H1 (cell line): ENCODE results near the gene SRGAP3. TPM values are rescaled to one million over a fixed set of nuclear protein-coding genes. Genes with fewer than 3 reads are reported as not detected.

Experiments used
- CTCF ChIA-PET: fragments of 300-600 bp; sonication (Branson Sonifier 250); formaldehyde crosslinking; loops from one replicate; lab custom pipeline; 2021; ENCODE audit not compliant: partially characterized antibody; lab: Charles Lee
- POLR2A ChIA-PET: fragments of 300-600 bp; sonication (Branson Sonifier 250); formaldehyde crosslinking; loops from one replicate; lab custom pipeline; 2021; ENCODE audit warnings: inconsistent platforms; ENCODE audit not compliant: partially characterized antibody; lab: Charles Lee
- DNase-seq, 2 experiments: peaks; one replicate each; pipeline versions ENCODE4 v3.0.0 to v3.0.0-alpha.2; 2010 to 2022; ENCODE audit warnings: low spot score in 2 of 2, low read depth in 1 of 2, mixed read lengths in 1 of 2
- FAIRE-seq: peaks from 2 replicates; lab custom pipeline; 2011; peaks lifted over from hg19 to GRCh38; lab: Jason Lieb, UNC
- H2AFZ ChIP-seq: 2 replicates; pipeline ENCODE4 v1.8.1; 2012; ENCODE audit warnings: low read length, inconsistent platforms
- H2AK5ac ChIP-seq: 2 replicates; pipeline ENCODE4 v1.6.1; 2013; ENCODE audit warnings: low read depth, low read length
- H2BK120ac ChIP-seq: replicated peaks from 2 replicates; pipeline ENCODE3; 2013; ENCODE audit warnings: low read depth, low read length, inconsistent platforms
- H2BK12ac ChIP-seq: 2 replicates; pipeline ENCODE4 v1.6.1; 2013; ENCODE audit warnings: low read depth, low read length
- H2BK15ac ChIP-seq: 2 replicates; pipeline ENCODE4 v1.6.1; 2013; ENCODE audit warnings: low read length
- H2BK20ac ChIP-seq: 2 replicates; pipeline ENCODE4 v1.6.1; 2013; ENCODE audit warnings: low read length
- H2BK5ac ChIP-seq: 2 replicates; pipeline ENCODE4 v1.6.1; 2013; ENCODE audit warnings: low read depth, low read length
- H3K14ac ChIP-seq: 2 replicates; pipeline ENCODE4 v1.6.1; 2013; ENCODE audit warnings: inconsistent platforms; ENCODE audit not compliant: insufficient read length
- H3K18ac ChIP-seq: 2 replicates; pipeline ENCODE4 v1.6.1; 2013; ENCODE audit warnings: low read length; ENCODE audit errors: extremely low read depth
- H3K23ac ChIP-seq: 2 replicates; pipeline ENCODE4 v1.6.1; 2013; ENCODE audit warnings: inconsistent platforms; ENCODE audit not compliant: insufficient read length
- H3K23me2 ChIP-seq: 2 replicates; pipeline ENCODE4 v1.6.1; 2013; ENCODE audit warnings: low read depth, low read length
- H3K27ac ChIP-seq: 2 replicates; pipeline ENCODE4 v1.6.1; 2011; ENCODE audit warnings: low read depth, low read length, inconsistent platforms
- H3K27me3 ChIP-seq, 4 experiments: replicated peaks in 1 of 4; 1 replicate in 1 of 4; 2 replicates in 3 of 4; pipeline versions ENCODE4 v1.6.1 to v1.8.1; 2011 to 2013; ENCODE audit warnings: low read length in 3 of 4, mild to moderate bottlenecking in 3 of 4, inconsistent platforms in 2 of 4, mixed read lengths in 2 of 4, moderate library complexity in 1 of 4; ENCODE audit not compliant: control insufficient read depth in 3 of 4, insufficient read depth in 3 of 4; ENCODE audit errors: extremely low read depth in 1 of 4
- H3K36me3 ChIP-seq, 4 experiments: 2 replicates each; pipeline versions ENCODE4 v1.6.1 to v1.8.1; 2011 to 2013; ENCODE audit warnings: mild to moderate bottlenecking in 4 of 4, low read length in 3 of 4, moderate library complexity in 2 of 4, control low read depth in 1 of 4, inconsistent platforms in 1 of 4; ENCODE audit not compliant: insufficient read depth in 4 of 4, control insufficient read depth in 2 of 4
- H3K4ac ChIP-seq: replicated peaks from 2 replicates; pipeline ENCODE3; 2013; ENCODE audit warnings: low read length, low read depth, mixed read lengths, inconsistent platforms; ENCODE audit not compliant: insufficient read length
- H3K4me1 ChIP-seq, 4 experiments: replicated peaks in 1 of 4; 1 replicate in 1 of 4; 2 replicates in 3 of 4; pipeline versions ENCODE4 v1.6.1 to v1.8.1; 2011 to 2013; ENCODE audit warnings: low read length in 3 of 4, inconsistent platforms in 2 of 4, mixed read lengths in 1 of 4; ENCODE audit not compliant: insufficient read depth in 4 of 4, control insufficient read depth in 3 of 4
- H3K4me2 ChIP-seq, 2 experiments: 2 replicates each; pipeline versions ENCODE4 v1.6.1 to v1.8.1; 2011 to 2013; ENCODE audit warnings: low read depth in 2 of 2, low read length in 2 of 2, control low read depth in 1 of 2, inconsistent platforms in 1 of 2, mild to moderate bottlenecking in 1 of 2; ENCODE audit not compliant: insufficient read depth in 1 of 2
- H3K4me3 ChIP-seq, 4 experiments: fragments of 200-600, 300-600 bp in 1 of 4; sonication (generic), shearing (Covaris generic), sonication (Bioruptor Twin) in 1 of 4; 2 replicates each; pipeline versions ENCODE4 v1.5.1 to v1.8.1; 2011 to 2016; ENCODE audit warnings: low read length in 4 of 4, low read depth in 3 of 4, control low read depth in 2 of 4, inconsistent platforms in 2 of 4, mild to moderate bottlenecking in 2 of 4, mixed read lengths in 1 of 4, moderate library complexity in 1 of 4; ENCODE audit not compliant: insufficient read depth in 2 of 4; ENCODE audit errors: extremely low read depth in 1 of 4
- H3K56ac ChIP-seq: replicated peaks from 2 replicates; pipeline ENCODE3; 2013; ENCODE audit warnings: low read depth, mild to moderate bottlenecking, mixed read lengths, low read length, inconsistent platforms; ENCODE audit not compliant: insufficient read length
- H3K79me1 ChIP-seq: 2 replicates; pipeline ENCODE4 v1.6.1; 2013; ENCODE audit warnings: low read depth, low read length, control low read depth
- H3K79me2 ChIP-seq, 2 experiments: 2 replicates each; pipeline versions ENCODE4 v1.6.1 to v1.8.1; 2012 to 2013; ENCODE audit warnings: low read length in 2 of 2, mild to moderate bottlenecking in 2 of 2, inconsistent platforms in 1 of 2; ENCODE audit not compliant: insufficient read depth in 2 of 2, control insufficient read depth in 1 of 2
- H3K9ac ChIP-seq, 4 experiments: replicated peaks in 1 of 4; 1 replicate in 1 of 4; 2 replicates in 3 of 4; pipeline versions ENCODE4 v1.6.1 to v1.8.1; 2011 to 2013; ENCODE audit warnings: low read depth in 3 of 4, low read length in 3 of 4, control low read depth in 2 of 4, mild to moderate bottlenecking in 2 of 4, moderate library complexity in 2 of 4, inconsistent platforms in 1 of 4; ENCODE audit errors: extremely low read depth in 1 of 4
- H3K9me3 ChIP-seq, 2 experiments: 2 replicates each; pipeline versions ENCODE4 v1.6.1 to v1.8.1; 2012 to 2013; ENCODE audit warnings: mild to moderate bottlenecking in 2 of 2, moderate library complexity in 2 of 2, control low read depth in 1 of 2, inconsistent platforms in 1 of 2, low read depth in 1 of 2, low read length in 1 of 2, mixed read lengths in 1 of 2; ENCODE audit not compliant: insufficient read depth in 2 of 2
- H4K20me1 ChIP-seq, 2 experiments: replicated peaks in 1 of 2; 2 replicates each; pipeline versions ENCODE3 to v1.8.1; 2011 to 2013; ENCODE audit warnings: inconsistent platforms in 2 of 2, low read length in 2 of 2, mild to moderate bottlenecking in 1 of 2; ENCODE audit not compliant: insufficient read depth in 2 of 2, control insufficient read depth in 1 of 2
- H4K5ac ChIP-seq: 2 replicates; pipeline ENCODE4 v1.6.1; 2013; ENCODE audit warnings: low read length, low read depth, mixed read lengths, inconsistent platforms; ENCODE audit not compliant: insufficient read length
- H4K8ac ChIP-seq: 2 replicates; pipeline ENCODE4 v1.8.0; 2013; ENCODE audit warnings: mild to moderate bottlenecking, moderate library complexity, low read length, inconsistent platforms; ENCODE audit not compliant: insufficient read depth; ENCODE audit errors: extremely low read depth
- H4K91ac ChIP-seq: replicated peaks from 2 replicates; pipeline ENCODE3; 2013; ENCODE audit warnings: low read length, mixed read lengths, inconsistent platforms; ENCODE audit not compliant: insufficient read length
- BACH1 ChIP-seq: IDR thresholded peaks from 2 replicates; pipeline ENCODE4 v1.6.1; 2012; ENCODE audit warnings: low read length, improper control_type of control experiment
- BRCA1 ChIP-seq: IDR thresholded peaks from 2 replicates; pipeline ENCODE4 v1.6.1; 2012; ENCODE audit warnings: low read depth, low read length, improper control_type of control experiment
- JUN ChIP-seq: IDR thresholded peaks from 2 replicates; pipeline ENCODE4 v1.6.1; 2011; ENCODE audit warnings: low read depth, mild to moderate bottlenecking, improper control_type of control experiment, low read length
- NRF1 ChIP-seq: IDR thresholded peaks from 2 replicates; pipeline ENCODE4 v1.6.1; 2011; ENCODE audit warnings: mild to moderate bottlenecking, low read depth, low read length, improper control_type of control experiment
- SIRT6 ChIP-seq: IDR thresholded peaks from one replicate; pipeline ENCODE4 v1.7.1; 2012; ENCODE audit warnings: low read length, inconsistent platforms
- WGBS, 2 experiments: shearing (Covaris generic) in 1 of 2; methylation state at CpG; one replicate each; pipeline versions ENCODE4 v1.1.6 to v1.1.7; 2013 to 2015; ENCODE audit warnings: low lambda C conversion rate in 2 of 2, mixed read lengths in 2 of 2, inconsistent platforms in 1 of 2, low coverage in 1 of 2, missing lambda C conversion rate in 1 of 2; ENCODE audit not compliant: insufficient replicate concordance in 2 of 2, insufficient coverage in 1 of 2, insufficient read length in 1 of 2; ENCODE audit errors: extremely low coverage in 1 of 2, missing lambda C conversion rate in 1 of 2; 5-methylcytosine and 5-hydroxymethylcytosine counted together
- polyA plus RNA-seq, 7 experiments: library from polyadenylated mRNA; depleted of rRNA in 3 of 7; stranded (reverse) in 5 of 7; unstranded in 2 of 7; fragments of >200 nt in 5 of 7; fragments of 200-250 nt in 2 of 7; gene quantifications; 1 replicate in 5 of 7; 2 replicates in 1 of 7; 4 replicates in 1 of 7; pipeline versions ENCODE4 v1.2.1 to v1.2.3, GENCODE V29; 2011 to 2013; ENCODE audit warnings: missing spikeins in 2 of 7, mixed read lengths in 2 of 7
- total RNA-seq: library from RNA; stranded (reverse); fragmentation: NEBNext Ultra II Directional; extraction: Animal tissue kit (Norgen Biotek cat#: 25700); gene quantifications from 2 replicates; pipeline ENCODE4 v1.2.1, GENCODE V29; 2021
- TF ChIP-seq, protein P1 (sequence below): IDR thresholded peaks from 2 replicates; pipeline ENCODE4 v1.6.1; 2012; ENCODE audit warnings: low read length, inconsistent platforms
- TF ChIP-seq, protein P2 (sequence below): IDR thresholded peaks from 2 replicates; pipeline ENCODE4 v1.6.1; 2011; ENCODE audit warnings: low read length, improper control_type of control experiment

SRGAP3 gene
- total and polyA plus RNA-seq, 2 of the 8 experiments (the other 6 are each of a cell fraction or from before 2014, with no cell fraction given) = 5.8 to 11.4 TPM

DNA sequence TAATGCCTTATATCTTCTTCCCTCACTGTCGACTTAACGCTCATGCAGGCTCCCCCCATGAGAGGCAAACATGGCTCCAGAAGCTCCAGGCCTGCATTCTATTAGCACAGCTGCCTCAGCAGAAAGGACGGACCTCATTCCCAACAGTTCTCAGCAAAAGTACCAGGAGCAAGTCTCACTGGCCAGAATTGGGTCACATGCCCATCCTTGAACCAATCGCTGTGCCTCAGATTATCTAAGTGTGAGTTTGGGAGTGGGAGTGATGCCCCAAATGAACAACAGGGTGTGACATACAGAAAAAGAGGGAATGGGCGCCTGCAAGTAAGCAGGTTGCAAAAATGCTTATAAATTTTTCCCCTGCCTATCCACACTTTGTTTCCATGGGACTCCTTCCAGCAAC is 281.9 kb downstream of the SRGAP3 start:
- TF ChIP-seq, protein P1, sequence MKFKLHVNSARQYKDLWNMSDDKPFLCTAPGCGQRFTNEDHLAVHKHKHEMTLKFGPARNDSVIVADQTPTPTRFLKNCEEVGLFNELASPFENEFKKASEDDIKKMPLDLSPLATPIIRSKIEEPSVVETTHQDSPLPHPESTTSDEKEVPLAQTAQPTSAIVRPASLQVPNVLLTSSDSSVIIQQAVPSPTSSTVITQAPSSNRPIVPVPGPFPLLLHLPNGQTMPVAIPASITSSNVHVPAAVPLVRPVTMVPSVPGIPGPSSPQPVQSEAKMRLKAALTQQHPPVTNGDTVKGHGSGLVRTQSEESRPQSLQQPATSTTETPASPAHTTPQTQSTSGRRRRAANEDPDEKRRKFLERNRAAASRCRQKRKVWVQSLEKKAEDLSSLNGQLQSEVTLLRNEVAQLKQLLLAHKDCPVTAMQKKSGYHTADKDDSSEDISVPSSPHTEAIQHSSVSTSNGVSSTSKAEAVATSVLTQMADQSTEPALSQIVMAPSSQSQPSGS = no peak
- TF ChIP-seq, protein P2, sequence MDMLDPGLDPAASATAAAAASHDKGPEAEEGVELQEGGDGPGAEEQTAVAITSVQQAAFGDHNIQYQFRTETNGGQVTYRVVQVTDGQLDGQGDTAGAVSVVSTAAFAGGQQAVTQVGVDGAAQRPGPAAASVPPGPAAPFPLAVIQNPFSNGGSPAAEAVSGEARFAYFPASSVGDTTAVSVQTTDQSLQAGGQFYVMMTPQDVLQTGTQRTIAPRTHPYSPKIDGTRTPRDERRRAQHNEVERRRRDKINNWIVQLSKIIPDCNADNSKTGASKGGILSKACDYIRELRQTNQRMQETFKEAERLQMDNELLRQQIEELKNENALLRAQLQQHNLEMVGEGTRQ = peak; percentile 57; the same call in 1 of the 2 replicates
- no peak for TF ChIP-seq SIRT6
- no peak for TF ChIP-seq JUN
- TF ChIP-seq BRCA1 = no peak
- TF ChIP-seq BACH1 = no peak
- TF ChIP-seq NRF1 = no peak
- Histone ChIP-seq H3K4me1 (peaks cover 0 to 6% (median 4%) of the 10 kb centered on the region in 4 experiments; a peak in 4 of 7 replicates), H3K9me3 (no peaks in the 10 kb centered on the region), H2BK120ac (no peak overlapping the region), H4K5ac (no peak overlapping the region), H2AFZ (no peak overlapping the region), H3K23me2 (peaks cover 3% of the 10 kb centered on the region; the same call in 1 of the 2 replicates), H2BK5ac (no peak overlapping the region), H4K8ac (no peak overlapping the region), H4K20me1 (no peaks in the 10 kb centered on the region), H3K4me2 (no peak overlapping the region), H3K23ac (no peak overlapping the region), H3K4ac (no peak overlapping the region), H3K36me3 (no peaks in the 10 kb centered on the region), H2AK5ac (no peak overlapping the region), H2BK12ac (no peak overlapping the region), H2BK20ac (no peak overlapping the region), H3K9ac (no peak overlapping the region), H3K27me3 (peaks cover 0 to 2% (median 0%) of the 10 kb centered on the region in 4 experiments; a peak in 1 of 7 replicates), H3K4me3 (no peak overlapping the region), H3K14ac (no peak overlapping the region), H3K18ac (no peak overlapping the region), H3K56ac (no peak overlapping the region), H2BK15ac (no peak overlapping the region), H3K27ac (no peak overlapping the region), H3K79me1 (peaks cover 4% of the 10 kb centered on the region), H4K91ac (no peak overlapping the region), H3K79me2 (peaks cover 5% of the 10 kb centered on the region in 2 experiments)
- POLR2A ChIA-PET = interaction anchor here (1.1 kb wide), 1 partner anchor 396 kb away, joined by 3 read pairs; the partner anchor contains the start of gene THUMPD3
- 85% methylated on average over 5 of the region's 5 CpGs; no CpG with 5 or more reads in 1 of the 2 experiments for WGBS, 2 experiments
- no peak for FAIRE-seq
- DNase-seq = no peak
- CTCF ChIA-PET = interaction anchor here (1.0 to 13.2 kb wide), 5 partner anchors 8 to 334 kb away, joined by 3 to 176 read pairs (median 8); no protein-coding TSS in a partner anchor
